Karpas-422 (cell line): ENCODE measurements around the gene ZNF536. TPM values are rescaled to one million over a fixed set of nuclear protein-coding genes. Genes with fewer than 3 reads are reported as not detected.
"Not testable (repeated sequence)": the region's sequence is repeated elsewhere in the genome, so short reads cannot be mapped to it uniquely, and the experiment has no call there.

Source experiments
- DNase-seq: peaks from one replicate; pipeline ENCODE4 v3.0.0-alpha.2; 2015
- H2AFZ ChIP-seq: fragments of 200-600 bp; sonication (generic); 2 replicates; pipeline ENCODE4 v1.6.1; 2014; ENCODE audit warnings: antibody characterized with exemption, low read length, mixed read lengths
- H3K27ac ChIP-seq: fragments of 200-600 bp; sonication (generic); 2 replicates; pipeline ENCODE4 v1.5.1; 2014; ENCODE audit warnings: mild to moderate bottlenecking, low read length, moderate library complexity
- H3K27me3 ChIP-seq: fragments of 200-600 bp; sonication (generic); 2 replicates; pipeline ENCODE4 v1.6.1; 2014; ENCODE audit warnings: low read length, mixed read lengths
- H3K36me3 ChIP-seq: fragments of 200-600 bp; sonication (generic); 2 replicates; pipeline ENCODE4 v1.6.1; 2014; ENCODE audit warnings: low read length, mixed read lengths; ENCODE audit not compliant: insufficient read depth
- H3K4me1 ChIP-seq: fragments of 200-600 bp; sonication (generic); 2 replicates; pipeline ENCODE4 v1.6.1; 2014; ENCODE audit warnings: mild to moderate bottlenecking, low read length, mixed read lengths
- H3K4me2 ChIP-seq: fragments of 200-600 bp; sonication (generic); 2 replicates; pipeline ENCODE4 v1.6.1; 2014; ENCODE audit warnings: low read length, low read depth, mild to moderate bottlenecking; ENCODE audit not compliant: poor library complexity, severe bottlenecking
- H3K4me3 ChIP-seq: fragments of 200-600 bp; sonication (generic); 2 replicates; pipeline ENCODE4 v1.5.1; 2014; ENCODE audit warnings: mild to moderate bottlenecking, antibody characterized with exemption, low read length, mixed read lengths
- H3K79me2 ChIP-seq: fragments of 200-600 bp; sonication (generic); 2 replicates; pipeline ENCODE4 v1.6.1; 2014; ENCODE audit warnings: mild to moderate bottlenecking, low read length, mixed read lengths
- H3K9ac ChIP-seq: fragments of 200-600 bp; sonication (generic); 2 replicates; pipeline ENCODE4 v1.6.0; 2014; ENCODE audit warnings: low read length
- H3K9me2 ChIP-seq: fragments of 200-600 bp; sonication (generic), shearing (Covaris generic); replicated peaks from 2 replicates; pipeline ENCODE4 v1.6.0; 2014; ENCODE audit warnings: mild to moderate bottlenecking, low read length, moderate library complexity; ENCODE audit not compliant: insufficient read depth
- H3K9me3 ChIP-seq: fragments of 300-700, 200-600 bp; sonication (generic); 2 replicates; pipeline ENCODE4 v1.6.1; 2014; ENCODE audit warnings: low read length, mixed read lengths
- H4K20me1 ChIP-seq: fragments of 200-600 bp; sonication (generic); 2 replicates; pipeline ENCODE4 v1.6.1; 2014; ENCODE audit warnings: mild to moderate bottlenecking, antibody characterized with exemption, low read length, low read depth; ENCODE audit not compliant: insufficient read depth
- total RNA-seq: library from RNA; depleted of rRNA; stranded (reverse); fragments of >200 nt; shearing (Covaris generic); gene quantifications from 2 replicates; pipeline ENCODE4 v1.2.3, GENCODE V29; 2014; ENCODE audit warnings: low replicate concordance

The ZNF536 gene
- total RNA-seq, 1 experiment from 2014 or later, result 7.0 TPM

- no peak overlapping the region for H3K27ac ChIP-seq
- H3K9me3 ChIP-seq, result no peaks in the 10 kb centered on the region
- peaks cover 15% of the 10 kb centered on the region for H3K4me1 ChIP-seq
- H3K36me3 ChIP-seq, result no peaks in the 10 kb centered on the region
- H3K9me2 ChIP-seq, result no peaks in the 10 kb centered on the region
- DNase-seq, result no peak
- H2AFZ ChIP-seq, result no peak overlapping the region
- H3K9ac ChIP-seq, result no peak overlapping the region
- H3K4me3 ChIP-seq, result no peak overlapping the region
- H3K27me3 ChIP-seq, result no peaks in the 10 kb centered on the region
- no peak overlapping the region for H3K4me2 ChIP-seq
- no peaks in the 10 kb centered on the region for H3K79me2 ChIP-seq
- H4K20me1 ChIP-seq, result peaks cover 12% of the 10 kb centered on the region; the same call in 1 of the 2 replicates
These were observed 70.5 kb downstream of the ZNF536 start for GRCh38 chr19:30442674-30443073.

- Histone ChIP-seq H3K27me3 (no peaks in the 10 kb centered on the region), H3K9me3 (no peaks in the 10 kb centered on the region), H3K79me2 (no peaks in the 10 kb centered on the region), H3K9ac (no peak overlapping the region), H3K27ac (no peak overlapping the region), H4K20me1 (peaks cover 12% of the 10 kb centered on the region; the same call in 1 of the 2 replicates), H3K4me3 (no peak overlapping the region), H3K9me2 (no peaks in the 10 kb centered on the region), H3K4me2 (no peak overlapping the region), H3K4me1 (peaks cover 14% of the 10 kb centered on the region), H2AFZ (no peak overlapping the region), H3K36me3 (no peaks in the 10 kb centered on the region)
- DNase-seq, result no peak
These were observed 71.5 kb downstream of the ZNF536 start for GRCh38 chr19:30443531-30444252.

GRCh38 chr19:30444253-30444671 is 72.1 kb downstream of the ZNF536 start:
- no peaks in the 10 kb centered on the region for H3K27me3 ChIP-seq

GRCh38 chr19:30444686-30445232 is 72.6 kb downstream of the ZNF536 start:
- Histone ChIP-seq H3K9me3 (no peaks in the 10 kb centered on the region), H4K20me1 (peaks cover 12% of the 10 kb centered on the region; the same call in 1 of the 2 replicates), H3K27me3 (0 out of 2 replicates have a peak, but pooled peaks cover 3% of the 10 kb centered on the region)

More at GRCh38 chr19:30444253-30444671, 72.1 kb downstream of the ZNF536 start:
- H4K20me1 ChIP-seq, result peaks cover 12% of the 10 kb centered on the region; the same call in 1 of the 2 replicates
- H3K27ac ChIP-seq, result no peak overlapping the region
- no peaks in the 10 kb centered on the region for H3K9me3 ChIP-seq
- no peak overlapping the region for H3K9ac ChIP-seq
- DNase-seq, result no peak
- no peaks in the 10 kb centered on the region for H3K36me3 ChIP-seq
- H3K4me1 ChIP-seq, result peaks cover 16% of the 10 kb centered on the region
- no peak overlapping the region for H2AFZ ChIP-seq
- no peak overlapping the region for H3K4me3 ChIP-seq
- H3K4me2 ChIP-seq, result no peak overlapping the region
- H3K79me2 ChIP-seq, result no peaks in the 10 kb centered on the region
- no peaks in the 10 kb centered on the region for H3K9me2 ChIP-seq

GRCh38 chr19:30445385-30445784 is 73.2 kb downstream of the ZNF536 start:
- Histone ChIP-seq H3K36me3 (no peaks in the 10 kb centered on the region), H3K4me2 (no peak overlapping the region), H3K27ac (no peak overlapping the region), H3K9me3 (no peaks in the 10 kb centered on the region), H3K9ac (no peak overlapping the region), H3K4me3 (no peak overlapping the region), H2AFZ (no peak overlapping the region), H4K20me1 (peaks cover 9% of the 10 kb centered on the region; the same call in 1 of the 2 replicates), H3K4me1 (peaks cover 14% of the 10 kb centered on the region), H3K9me2 (no peaks in the 10 kb centered on the region), H3K79me2 (no peaks in the 10 kb centered on the region), H3K27me3 (0 out of 2 replicates have a peak, but pooled peaks cover 3% of the 10 kb centered on the region)
- no peak for DNase-seq

More at GRCh38 chr19:30444686-30445232, 72.6 kb downstream of the ZNF536 start:
- H3K79me2 ChIP-seq, result no peaks in the 10 kb centered on the region
- peaks cover 14% of the 10 kb centered on the region for H3K4me1 ChIP-seq
- no peaks in the 10 kb centered on the region for H3K36me3 ChIP-seq
- H3K9ac ChIP-seq, result no peak overlapping the region
- H2AFZ ChIP-seq, result no peak overlapping the region
- no peak overlapping the region for H3K4me2 ChIP-seq
- no peak for DNase-seq
- no peak overlapping the region for H3K4me3 ChIP-seq
- no peak overlapping the region for H3K27ac ChIP-seq
- H3K9me2 ChIP-seq, result no peaks in the 10 kb centered on the region

- H3K4me1 ChIP-seq, result peaks cover 14% of the 10 kb centered on the region
- not testable (repeated sequence) for H3K9ac ChIP-seq, H3K4me3 ChIP-seq, H3K9me2 ChIP-seq, H3K9me3 ChIP-seq, H4K20me1 ChIP-seq, DNase-seq, H3K36me3 ChIP-seq, H3K27me3 ChIP-seq, H2AFZ ChIP-seq, H3K79me2 ChIP-seq, H3K4me2 ChIP-seq, H3K27ac ChIP-seq
These were observed 73.9 kb downstream of the ZNF536 start for GRCh38 chr19:30446120-30446519.

GRCh38 chr19:30446850-30447552 is 74.8 kb downstream of the ZNF536 start:
- H3K9ac ChIP-seq, result no peak overlapping the region

GRCh38 chr19:30447553-30447870 is 75.3 kb downstream of the ZNF536 start:
- Histone ChIP-seq H3K4me2 (no peak overlapping the region), H3K4me1 (peaks cover 14% of the 10 kb centered on the region), H3K79me2 (no peaks in the 10 kb centered on the region), H3K9me3 (no peaks in the 10 kb centered on the region), H4K20me1 (no peaks in the 10 kb centered on the region), H3K9ac (no peak overlapping the region), H3K27ac (no peak overlapping the region), H3K9me2 (no peaks in the 10 kb centered on the region), H3K27me3 (0 out of 2 replicates have a peak, but pooled peaks cover 3% of the 10 kb centered on the region), H3K4me3 (no peak overlapping the region), H2AFZ (no peak overlapping the region), H3K36me3 (no peaks in the 10 kb centered on the region)
- DNase-seq, result no peak

More at GRCh38 chr19:30446850-30447552, 74.8 kb downstream of the ZNF536 start:
- H4K20me1 ChIP-seq, result no peaks in the 10 kb centered on the region; the same call in 1 of the 2 replicates
- no peak for DNase-seq
- H2AFZ ChIP-seq, result no peak overlapping the region
- H3K27me3 ChIP-seq, result 0 out of 2 replicates have a peak, but pooled peaks cover 3% of the 10 kb centered on the region
- H3K4me3 ChIP-seq, result no peak overlapping the region
- no peak overlapping the region for H3K4me2 ChIP-seq
- no peaks in the 10 kb centered on the region for H3K79me2 ChIP-seq
- H3K4me1 ChIP-seq, result peaks cover 14% of the 10 kb centered on the region
- no peaks in the 10 kb centered on the region for H3K36me3 ChIP-seq
- no peaks in the 10 kb centered on the region for H3K9me2 ChIP-seq
- no peak overlapping the region for H3K27ac ChIP-seq
- no peaks in the 10 kb centered on the region for H3K9me3 ChIP-seq
